Erythroblast (primary cell): ENCODE data around the gene HOOK1.

Experiments used
- GATA1 ChIP-seq: IDR thresholded peaks from 2 replicates; pipeline ENCODE4 v1.6.1; 2011; ENCODE audit warnings: low read depth, mild to moderate bottlenecking, control low read depth, low read length, moderate library complexity
- POLR2A ChIP-seq: IDR thresholded peaks from 2 replicates; pipeline ENCODE4 v1.6.1; 2011; ENCODE audit warnings: mild to moderate bottlenecking, low read length

- TF ChIP-seq POLR2A (no peak), GATA1 (no peak)
Observed at GRCh38 chr1:59788825-59789224, 25.9 kb upstream of the HOOK1 start.
